H1 (cell line): ENCODE measurements around the gene C1QL1.

Experiments used
- CTBP2 ChIP-seq: IDR thresholded peaks from 2 replicates; pipeline ENCODE4 v1.7.0; 2011; ENCODE audit warnings: borderline replicate concordance, mild to moderate bottlenecking, moderate library complexity, mixed read lengths, low read length; ENCODE audit not compliant: insufficient read depth, insufficient read length
- CTCF ChIP-seq, 3 experiments: IDR thresholded peaks; 1 replicate in 2 of 3; 2 replicates in 1 of 3; pipeline versions ENCODE4 v1.5.1 to v1.6.1; 2011; ENCODE audit warnings: low read length in 3 of 3, mild to moderate bottlenecking in 3 of 3, inconsistent platforms in 2 of 3, low read depth in 1 of 3, moderate library complexity in 1 of 3; ENCODE audit not compliant: insufficient read depth in 1 of 3; ENCODE audit errors: control extremely low read depth in 1 of 3
- E2F6 ChIP-seq: IDR thresholded peaks from 2 replicates; pipeline ENCODE4 v1.6.1; 2012; ENCODE audit warnings: inconsistent platforms
- EP300 ChIP-seq, 2 experiments: IDR thresholded peaks; 1 replicate in 1 of 2; 2 replicates in 1 of 2; pipeline ENCODE4 v1.6.1; 2011 to 2012; ENCODE audit warnings: low read depth in 2 of 2, low read length in 2 of 2, mild to moderate bottlenecking in 2 of 2, borderline replicate concordance in 1 of 2, inconsistent platforms in 1 of 2, moderate library complexity in 1 of 2
- EZH2 ChIP-seq: fragments of 200-600 bp; sonication (generic); IDR thresholded peaks from 2 replicates; pipeline ENCODE4 v1.7.1; 2012; ENCODE audit warnings: low read depth, mild to moderate bottlenecking, moderate library complexity, low read length, inconsistent platforms; ENCODE audit not compliant: severe bottlenecking
- MAX ChIP-seq: IDR thresholded peaks from 2 replicates; pipeline ENCODE4 v1.6.1; 2012; ENCODE audit warnings: inconsistent platforms
- POLR2A ChIP-seq, 2 experiments: IDR thresholded peaks; 1 replicate in 1 of 2; 2 replicates in 1 of 2; pipeline ENCODE4 v1.6.1; 2011; ENCODE audit warnings: low read depth in 2 of 2, low read length in 2 of 2, mild to moderate bottlenecking in 2 of 2; ENCODE audit errors: control extremely low read depth in 1 of 2
- POLR2AphosphoS5 ChIP-seq: IDR thresholded peaks from 2 replicates; pipeline ENCODE4 v1.6.1; 2011; ENCODE audit warnings: low read depth, low read length
- RAD21 ChIP-seq, 2 experiments: IDR thresholded peaks in 1 of 2; conservative IDR thresholded peaks in 1 of 2; 2 replicates each; pipeline ENCODE4 v1.6.1; 2011; ENCODE audit warnings: low read depth in 2 of 2, low read length in 2 of 2, improper control_type of control experiment in 1 of 2, inconsistent platforms in 1 of 2, mild to moderate bottlenecking in 1 of 2, moderate library complexity in 1 of 2
- RFX5 ChIP-seq: IDR thresholded peaks from 2 replicates; pipeline ENCODE4 v1.6.1; 2011; ENCODE audit warnings: low read depth, low read length, improper control_type of control experiment, borderline replicate concordance
- RNF2 ChIP-seq: fragments of 200-900, 300-1000 bp; sonication (generic); IDR thresholded peaks from 2 replicates; pipeline ENCODE4 v1.7.1; 2016; ENCODE audit warnings: borderline replicate concordance, low read depth, mild to moderate bottlenecking, antibody characterized with exemption, low read length; ENCODE audit not compliant: poor library complexity, severe bottlenecking; ENCODE audit errors: missing control alignments
- TAF7 ChIP-seq: optimal IDR thresholded peaks from 2 replicates; pipeline ENCODE3; 2011; ENCODE audit warnings: low read depth, mild to moderate bottlenecking, inconsistent platforms, low read length, moderate library complexity, borderline replicate concordance
- TBP ChIP-seq: IDR thresholded peaks from 2 replicates; pipeline ENCODE4 v1.6.1; 2011; ENCODE audit warnings: low read depth, low read length, improper control_type of control experiment
- USF2 ChIP-seq: IDR thresholded peaks from 2 replicates; pipeline ENCODE4 v1.6.1; 2011; ENCODE audit warnings: low read length, improper control_type of control experiment

GRCh38 chr17:44914698-44915271, 53.3 kb downstream of the C1QL1 start:
- TF ChIP-seq CTBP2 (no peak), CTCF (IDR thresholded peaks at IDR 0.05; ENCODE audit: control extremely low read depth in 1 of 3, insufficient read depth in 1 of 3, low read depth in 1 of 3, low read length in 3 of 3) (no peak), RAD21 (IDR thresholded peaks at IDR 0.05 in 1 of 2, conservative IDR thresholded peaks at IDR 0.05 in 1 of 2; ENCODE audit: low read depth in 2 of 2, low read length in 2 of 2) (no peak), POLR2A (IDR thresholded peaks at IDR 0.05; ENCODE audit: control extremely low read depth in 1 of 2, low read depth in 2 of 2, low read length in 2 of 2) (no peak), RNF2 (no peak), MAX (no peak), USF2 (no peak), RFX5 (no peak), TBP (no peak), POLR2AphosphoS5 (no peak), EP300 (IDR thresholded peaks at IDR 0.05; ENCODE audit: borderline replicate concordance in 1 of 2, low read depth in 2 of 2, low read length in 2 of 2) (no peak), E2F6 (no peak), EZH2 (no peak), TAF7 (no peak)
